ENCODE measurements around the gene PRR29. TPM values are rescaled to one million over a fixed set of nuclear protein-coding genes. Genes with fewer than 3 reads are reported as not detected.

The PRR29 gene
- total RNA-seq (0.17 and 0.26 TPM in 2 replicates), polyA plus RNA-seq (0.02 and 0.19 TPM in 2 replicates), polyA minus RNA-seq (ENCODE audit: low replicate concordance) (not detected in 2 replicates)
- 0.12 and 0.22 TPM in 2 replicates for polyA plus RNA-seq (2012)

DNA sequence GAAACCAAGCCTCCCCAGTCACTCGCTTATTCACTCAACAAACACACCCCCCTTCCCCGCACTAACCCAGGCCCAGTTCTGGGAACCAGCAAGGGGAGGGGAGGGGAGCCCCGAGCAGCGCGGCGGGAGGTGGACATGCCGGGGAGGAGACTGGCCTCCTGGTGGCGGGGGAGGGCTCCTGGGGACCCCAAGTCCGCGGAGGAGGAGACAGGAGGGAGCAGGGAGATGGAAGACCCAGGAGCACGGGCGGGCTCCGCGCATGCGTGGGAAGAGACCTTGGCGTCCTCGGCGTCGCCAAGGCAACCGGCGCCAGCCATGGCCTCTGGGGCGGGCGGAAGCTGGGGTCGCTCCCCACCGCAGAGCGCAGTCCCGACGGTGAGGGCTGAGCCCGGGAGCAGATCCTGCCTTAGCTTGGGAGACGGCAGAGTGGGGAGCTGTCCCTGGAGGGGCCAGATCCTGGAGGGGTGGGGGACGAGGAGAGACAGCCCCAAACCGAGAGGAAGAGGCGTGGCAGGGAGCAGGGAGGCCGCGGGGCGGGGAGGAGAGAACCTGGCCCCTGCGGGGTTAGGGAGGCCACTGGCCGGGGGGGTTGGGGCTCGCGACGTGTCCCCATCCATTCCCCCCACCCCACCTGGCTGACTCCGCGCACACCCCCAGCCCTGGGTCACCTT, at the start of gene PRR29:
Gene PRR29 (plus strand): TSS at position 302 of the 671 bp plus-strand sequence. CDS start 14 bp downstream, at position 316.
- no peaks in the 10 kb centered on the region for H3K79me2 ChIP-seq (ENCODE audit: control insufficient read depth, insufficient read depth, low read length)
- no peaks in the 10 kb centered on the region for H4K20me1 ChIP-seq (ENCODE audit: control insufficient read depth, extremely low read depth, insufficient read depth, low read length)
- H3K27me3 ChIP-seq (ENCODE audit: control insufficient read depth, insufficient read depth, low read length) = peaks cover 16% of the 10 kb centered on the region
- no peaks in the 10 kb centered on the region for H3K9me3 ChIP-seq (ENCODE audit: control insufficient read depth, insufficient read depth, low read depth, low read length)
- peaks cover 3% of the 10 kb centered on the region for H3K4me1 ChIP-seq (ENCODE audit: control insufficient read depth, extremely low read depth, insufficient read depth, low read length)
- no peak within 1 kb of the TSS for H3K9ac ChIP-seq (ENCODE audit: insufficient read depth, low read length)
- H3K36me3 ChIP-seq (ENCODE audit: control insufficient read depth, insufficient read depth, low read length) = no peaks in the 10 kb centered on the region
- peak within 1 kb of the TSS; percentile 4 for H2AFZ ChIP-seq (ENCODE audit: low read length)
- H3K27ac ChIP-seq (ENCODE audit: insufficient read depth, low read length) = no peak within 1 kb of the TSS
- no peak for TF ChIP-seq EZH2 (IDR thresholded peaks at IDR 0.05; ENCODE audit: low read length, missing control alignments)
- TF ChIP-seq, protein P1, sequence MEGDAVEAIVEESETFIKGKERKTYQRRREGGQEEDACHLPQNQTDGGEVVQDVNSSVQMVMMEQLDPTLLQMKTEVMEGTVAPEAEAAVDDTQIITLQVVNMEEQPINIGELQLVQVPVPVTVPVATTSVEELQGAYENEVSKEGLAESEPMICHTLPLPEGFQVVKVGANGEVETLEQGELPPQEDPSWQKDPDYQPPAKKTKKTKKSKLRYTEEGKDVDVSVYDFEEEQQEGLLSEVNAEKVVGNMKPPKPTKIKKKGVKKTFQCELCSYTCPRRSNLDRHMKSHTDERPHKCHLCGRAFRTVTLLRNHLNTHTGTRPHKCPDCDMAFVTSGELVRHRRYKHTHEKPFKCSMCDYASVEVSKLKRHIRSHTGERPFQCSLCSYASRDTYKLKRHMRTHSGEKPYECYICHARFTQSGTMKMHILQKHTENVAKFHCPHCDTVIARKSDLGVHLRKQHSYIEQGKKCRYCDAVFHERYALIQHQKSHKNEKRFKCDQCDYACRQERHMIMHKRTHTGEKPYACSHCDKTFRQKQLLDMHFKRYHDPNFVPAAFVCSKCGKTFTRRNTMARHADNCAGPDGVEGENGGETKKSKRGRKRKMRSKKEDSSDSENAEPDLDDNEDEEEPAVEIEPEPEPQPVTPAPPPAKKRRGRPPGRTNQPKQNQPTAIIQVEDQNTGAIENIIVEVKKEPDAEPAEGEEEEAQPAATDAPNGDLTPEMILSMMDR (conservative IDR thresholded peaks at IDR 0.05 in 1 of 2, IDR thresholded peaks at IDR 0.05 in 1 of 2; ENCODE audit: low read depth in 1 of 2, low read length in 2 of 2) = no peak
- peak within 1 kb of the TSS; percentile 6 to 64 (median 44) for H3K4me3 ChIP-seq (replicated peaks in 1 of 4; ENCODE audit: control extremely low read depth in 1 of 4, insufficient read depth in 1 of 4, low read depth in 3 of 4, low read length in 4 of 4)
- peak; percentile 31 to 53 for DNase-seq (ENCODE audit: low read depth in 2 of 2)
- peak within 1 kb of the TSS; percentile 26 for H3K4me2 ChIP-seq (ENCODE audit: extremely low read depth, insufficient read depth, low read length)

GRCh38 chr17:63948521-63948920, 49.6 kb upstream of the PRR29 start:
- Histone ChIP-seq H3K9me3 (ENCODE audit: control insufficient read depth, insufficient read depth, low read depth, low read length) (no peaks in the 10 kb centered on the region), H3K4me1 (ENCODE audit: control insufficient read depth, extremely low read depth, insufficient read depth, low read length) (no peaks in the 10 kb centered on the region), H3K79me2 (ENCODE audit: control insufficient read depth, insufficient read depth, low read length) (no peaks in the 10 kb centered on the region), H3K9ac (ENCODE audit: insufficient read depth, low read length) (no peak overlapping the region), H4K20me1 (ENCODE audit: control insufficient read depth, extremely low read depth, insufficient read depth, low read length) (no peaks in the 10 kb centered on the region), H3K36me3 (ENCODE audit: control insufficient read depth, insufficient read depth, low read length) (no peaks in the 10 kb centered on the region), H3K4me3 (replicated peaks in 1 of 4; ENCODE audit: control extremely low read depth in 1 of 4, insufficient read depth in 1 of 4, low read depth in 3 of 4, low read length in 4 of 4) (no peak overlapping the region), H2AFZ (ENCODE audit: low read length) (no peak overlapping the region), H3K27me3 (ENCODE audit: control insufficient read depth, insufficient read depth, low read length) (no peaks in the 10 kb centered on the region), H3K4me2 (ENCODE audit: extremely low read depth, insufficient read depth, low read length) (no peak overlapping the region), H3K27ac (ENCODE audit: insufficient read depth, low read length) (no peak overlapping the region)
- no peak for DNase-seq (ENCODE audit: low read depth in 2 of 2)
- TF ChIP-seq EZH2 (IDR thresholded peaks at IDR 0.05; ENCODE audit: low read length, missing control alignments) = no peak
- TF ChIP-seq, protein P1 (conservative IDR thresholded peaks at IDR 0.05 in 1 of 2, IDR thresholded peaks at IDR 0.05 in 1 of 2; ENCODE audit: low read depth in 1 of 2, low read length in 2 of 2) = no peak

DNA sequence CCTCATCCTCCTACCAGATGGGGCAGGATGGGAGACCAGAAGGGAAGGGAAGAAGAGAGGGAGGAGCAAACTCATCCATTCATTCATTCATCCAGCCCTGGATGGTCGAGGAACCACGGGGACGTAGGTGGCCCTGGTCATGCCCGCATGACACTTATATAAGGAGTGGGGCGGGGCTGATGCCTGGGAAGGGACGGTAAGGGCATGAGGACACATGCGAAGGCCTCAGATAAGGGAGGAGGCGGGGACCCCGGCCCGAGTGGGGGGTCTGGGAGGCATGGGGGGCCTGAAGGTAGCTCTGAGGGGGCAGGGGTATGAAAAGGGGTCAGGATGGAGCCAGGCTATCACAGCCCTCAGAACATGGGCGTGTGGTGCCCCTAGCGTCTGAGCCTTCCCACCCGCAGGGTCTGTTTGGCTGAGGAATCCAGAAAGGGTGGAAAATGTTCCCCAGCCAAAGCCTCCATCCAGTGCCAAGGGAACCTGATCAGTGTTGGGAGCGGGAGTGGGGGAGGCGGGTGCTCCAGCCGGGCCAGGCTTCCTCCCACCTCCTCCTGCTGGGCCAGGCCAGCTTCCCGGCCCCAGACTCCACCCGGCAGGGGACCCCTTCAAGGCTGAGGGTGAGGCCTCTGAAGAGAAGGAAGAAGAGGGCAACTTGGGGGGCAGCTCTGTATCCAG, 48.4 kb upstream of the PRR29 start:
- Histone ChIP-seq H3K9me3 (ENCODE audit: control insufficient read depth, insufficient read depth, low read depth, low read length) (no peaks in the 10 kb centered on the region), H4K20me1 (ENCODE audit: control insufficient read depth, extremely low read depth, insufficient read depth, low read length) (no peaks in the 10 kb centered on the region), H3K27me3 (ENCODE audit: control insufficient read depth, insufficient read depth, low read length) (no peaks in the 10 kb centered on the region), H2AFZ (ENCODE audit: low read length) (no peak overlapping the region), H3K4me2 (ENCODE audit: extremely low read depth, insufficient read depth, low read length) (no peak overlapping the region), H3K27ac (ENCODE audit: insufficient read depth, low read length) (no peak overlapping the region), H3K79me2 (ENCODE audit: control insufficient read depth, insufficient read depth, low read length) (no peaks in the 10 kb centered on the region), H3K9ac (ENCODE audit: insufficient read depth, low read length) (no peak overlapping the region), H3K4me3 (replicated peaks in 1 of 4; ENCODE audit: control extremely low read depth in 1 of 4, insufficient read depth in 1 of 4, low read depth in 3 of 4, low read length in 4 of 4) (no peak overlapping the region), H3K36me3 (ENCODE audit: control insufficient read depth, insufficient read depth, low read length) (no peaks in the 10 kb centered on the region), H3K4me1 (ENCODE audit: control insufficient read depth, extremely low read depth, insufficient read depth, low read length) (no peaks in the 10 kb centered on the region)
- no peak for DNase-seq (ENCODE audit: low read depth in 2 of 2)
- TF ChIP-seq, protein P1 (conservative IDR thresholded peaks at IDR 0.05 in 1 of 2, IDR thresholded peaks at IDR 0.05 in 1 of 2; ENCODE audit: low read depth in 1 of 2, low read length in 2 of 2) = no peak
- no peak for TF ChIP-seq EZH2 (IDR thresholded peaks at IDR 0.05; ENCODE audit: low read length, missing control alignments)

Data from fibroblast of lung (primary cell).